Mammary epithelial cell (primary cell): ENCODE data around the gene PARP16.

Experiments used
- EZH2 ChIP-seq: IDR thresholded peaks from 2 replicates; pipeline ENCODE4 v1.6.1; 2012; ENCODE audit warnings: low read length, inconsistent platforms, borderline replicate concordance
- TF ChIP-seq, protein P1 (sequence below), 2 donors: IDR thresholded peaks in 1 of 2; conservative IDR thresholded peaks in 1 of 2; 2 replicates each; pipeline ENCODE4 v1.5.1; 2011 to 2012; ENCODE audit warnings: inconsistent platforms in 2 of 2, low read length in 2 of 2, mild to moderate bottlenecking in 2 of 2, control low read depth in 1 of 2, low read depth in 1 of 2; ENCODE audit not compliant: insufficient read depth in 1 of 2; ENCODE audit errors: extremely low read depth in 1 of 2

DNA sequence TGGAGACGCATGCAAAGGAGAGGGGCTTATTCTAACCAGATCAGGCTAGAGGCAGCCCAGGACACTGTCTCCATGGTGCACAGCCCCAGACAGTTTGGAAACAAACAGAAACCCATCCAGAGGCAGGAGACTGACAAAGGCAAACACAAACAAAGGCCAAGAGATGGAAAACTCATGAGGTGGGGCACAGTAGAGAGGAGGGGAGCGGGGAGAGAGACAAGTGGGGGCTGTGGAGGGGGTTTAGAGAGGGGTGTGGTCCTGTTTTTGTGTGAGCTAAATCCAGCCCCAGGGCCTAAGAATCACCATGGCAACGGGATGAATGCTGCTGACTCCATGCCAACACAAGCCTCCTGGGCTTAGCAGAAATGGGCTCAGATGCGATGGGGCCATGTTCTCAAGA is 32.3 kb downstream of the PARP16 start:
- TF ChIP-seq, protein P1, sequence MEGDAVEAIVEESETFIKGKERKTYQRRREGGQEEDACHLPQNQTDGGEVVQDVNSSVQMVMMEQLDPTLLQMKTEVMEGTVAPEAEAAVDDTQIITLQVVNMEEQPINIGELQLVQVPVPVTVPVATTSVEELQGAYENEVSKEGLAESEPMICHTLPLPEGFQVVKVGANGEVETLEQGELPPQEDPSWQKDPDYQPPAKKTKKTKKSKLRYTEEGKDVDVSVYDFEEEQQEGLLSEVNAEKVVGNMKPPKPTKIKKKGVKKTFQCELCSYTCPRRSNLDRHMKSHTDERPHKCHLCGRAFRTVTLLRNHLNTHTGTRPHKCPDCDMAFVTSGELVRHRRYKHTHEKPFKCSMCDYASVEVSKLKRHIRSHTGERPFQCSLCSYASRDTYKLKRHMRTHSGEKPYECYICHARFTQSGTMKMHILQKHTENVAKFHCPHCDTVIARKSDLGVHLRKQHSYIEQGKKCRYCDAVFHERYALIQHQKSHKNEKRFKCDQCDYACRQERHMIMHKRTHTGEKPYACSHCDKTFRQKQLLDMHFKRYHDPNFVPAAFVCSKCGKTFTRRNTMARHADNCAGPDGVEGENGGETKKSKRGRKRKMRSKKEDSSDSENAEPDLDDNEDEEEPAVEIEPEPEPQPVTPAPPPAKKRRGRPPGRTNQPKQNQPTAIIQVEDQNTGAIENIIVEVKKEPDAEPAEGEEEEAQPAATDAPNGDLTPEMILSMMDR (conservative IDR thresholded peaks at IDR 0.05 in 1 of 2, IDR thresholded peaks at IDR 0.05 in 1 of 2; ENCODE audit: extremely low read depth in 1 of 2, insufficient read depth in 1 of 2, low read depth in 1 of 2, low read length in 2 of 2) = no peak
- TF ChIP-seq EZH2 = no peak
